Panc1 (cell line): ENCODE results near the gene PRR22. TPM values are rescaled to one million over a fixed set of nuclear protein-coding genes. Genes with fewer than 3 reads are reported as not detected.

ENCODE experiments used
- ATAC-seq: fragments of 200-7000 bp; cut with Tn5 transposase; 2 replicates; pipeline ENCODE4 v1.9.1; 2020; ENCODE audit warnings: mild to moderate bottlenecking, moderate library complexity
- BruUV-seq: library from RNA; stranded (reverse); fragments of 400-500 nt; replicated peaks from 2 replicates; lab custom pipeline; 2021; lab: Mats Ljungman, UMichigan
- CTCF ChIA-PET: fragments of 300-600 bp; sonication (Branson Sonifier 250); formaldehyde crosslinking; loops from one replicate; lab custom pipeline; 2022; ENCODE audit warnings: antibody characterized with exemption; lab: Charles Lee
- POLR2A ChIA-PET: fragments of 300-600 bp; sonication (Branson Sonifier 250); formaldehyde crosslinking; loops from one replicate; lab custom pipeline; 2022; ENCODE audit warnings: antibody characterized with exemption; lab: Charles Lee
- DNase-seq: peaks from one replicate; pipeline ENCODE4 v3.0.0-alpha.2; 2010; ENCODE audit warnings: low read depth, low spot score
- H3K27ac ChIP-seq: 2 replicates; pipeline ENCODE4 v1.5.1; 2011; ENCODE audit warnings: mild to moderate bottlenecking, low read length, inconsistent platforms
- H3K27me3 ChIP-seq: fragments of 200-500 bp; sonication (Bioruptor generic); 2 replicates; pipeline ENCODE4 v1.6.0; 2014; ENCODE audit warnings: low read length, inconsistent platforms; ENCODE audit not compliant: control insufficient read depth, insufficient read depth
- H3K36me3 ChIP-seq: fragments of 200-500 bp; sonication (Bioruptor generic); 2 replicates; pipeline ENCODE4 v1.5.1; 2014; ENCODE audit warnings: inconsistent platforms, mild to moderate bottlenecking, low read length, moderate library complexity; ENCODE audit not compliant: control insufficient read depth, insufficient read depth
- H3K4me1 ChIP-seq: 2 replicates; pipeline ENCODE4 v1.5.1; 2011; ENCODE audit warnings: inconsistent platforms, mild to moderate bottlenecking, low read length, moderate library complexity; ENCODE audit not compliant: control insufficient read depth, insufficient read depth
- H3K4me3 ChIP-seq, 2 experiments: 2 replicates each; pipeline ENCODE4 v1.5.1; 2011 to 2012; ENCODE audit warnings: low read depth in 2 of 2, low read length in 2 of 2, mild to moderate bottlenecking in 2 of 2, inconsistent platforms in 1 of 2, moderate library complexity in 1 of 2
- H3K9me3 ChIP-seq: fragments of 200-500 bp; sonication (Bioruptor generic); 2 replicates; pipeline ENCODE4 v1.5.1; 2014; ENCODE audit warnings: low read depth, mild to moderate bottlenecking, inconsistent platforms, low read length, moderate library complexity; ENCODE audit not compliant: control insufficient read depth, insufficient read depth
- CTCF ChIP-seq: fragments of 450-650 bp; IDR thresholded peaks from 2 replicates; pipeline ENCODE4 v1.5.1; 2017; ENCODE audit warnings: mild to moderate bottlenecking
- POLR2AphosphoS5 ChIP-seq: IDR thresholded peaks from 2 replicates; pipeline ENCODE4 v1.6.1; 2012; ENCODE audit warnings: mild to moderate bottlenecking, low read depth, low read length, moderate library complexity
- SIN3A ChIP-seq: IDR thresholded peaks from 2 replicates; pipeline ENCODE4 v1.6.1; 2012; ENCODE audit warnings: low read depth, mild to moderate bottlenecking, low read length, moderate library complexity, borderline replicate concordance; ENCODE audit not compliant: insufficient read depth
- TCF7L2 ChIP-seq: IDR thresholded peaks from 2 replicates; pipeline ENCODE4 v1.6.1; 2011; ENCODE audit warnings: mild to moderate bottlenecking, low read depth, low read length, inconsistent platforms
- in situ Hi-C: cut with HindIII; loops from 2 replicates; pipeline ENCODE4 v1.10.0; 2016; ENCODE audit warnings: low sequenced_read_pairs, low pct_unique_long_range_greater_than_20kb
- intact Hi-C: fragments of 100-400 bp; cut with micrococcal nuclease; formaldehyde crosslinking; loops from one replicate; pipeline ENCODE4 v1.10.0; 2022; ENCODE audit not compliant: unreplicated experiment
- total RNA-seq: library from RNA; stranded (reverse); gene quantifications from one replicate; pipeline ENCODE4 v1.2.1, GENCODE V29; 2021; ENCODE audit not compliant: unreplicated experiment
- TF ChIP-seq, protein P1 (sequence below), 2 experiments: IDR thresholded peaks; 2 replicates each; pipeline ENCODE4 v1.6.1; 2011 to 2012; ENCODE audit warnings: low read depth in 2 of 2, control low read depth in 1 of 2, low read length in 1 of 2, mild to moderate bottlenecking in 1 of 2, moderate library complexity in 1 of 2; ENCODE audit not compliant: insufficient read depth in 1 of 2

The PRR22 gene
- total RNA-seq, 1 experiment from 2014 or later, result 5.9 TPM

- DNase-seq (no peak), ATAC-seq (peak; percentile 55)
- in situ Hi-C loops, result no loop called here
- H3K27me3 ChIP-seq, result no peaks in the 10 kb centered on the region
- H3K4me1 ChIP-seq, result peaks cover 4% of the 10 kb centered on the region
- H3K27ac ChIP-seq, result no peak within 1 kb of the TSS
- H3K36me3 ChIP-seq, result no peaks in the 10 kb centered on the region
- ChIA-PET CTCF (interaction anchor here (0.5 to 1.3 kb wide), 8 partner anchors 11 to 245 kb away, joined by 3 to 6 read pairs (median 4); partner anchors contain the start of gene NDUFA11), POLR2A (no interaction called here)
- intact Hi-C loops, result loop anchor here (10.0 kb wide), 1 partner anchor 90 kb away; no protein-coding TSS in a partner anchor
- no peaks in the 10 kb centered on the region for H3K9me3 ChIP-seq
- no TSS peak for BruUV-seq
- peak within 1 kb of the TSS; percentile 30 to 54 for H3K4me3 ChIP-seq
- TF ChIP-seq SIN3A, result no peak
- TF ChIP-seq, protein P1, sequence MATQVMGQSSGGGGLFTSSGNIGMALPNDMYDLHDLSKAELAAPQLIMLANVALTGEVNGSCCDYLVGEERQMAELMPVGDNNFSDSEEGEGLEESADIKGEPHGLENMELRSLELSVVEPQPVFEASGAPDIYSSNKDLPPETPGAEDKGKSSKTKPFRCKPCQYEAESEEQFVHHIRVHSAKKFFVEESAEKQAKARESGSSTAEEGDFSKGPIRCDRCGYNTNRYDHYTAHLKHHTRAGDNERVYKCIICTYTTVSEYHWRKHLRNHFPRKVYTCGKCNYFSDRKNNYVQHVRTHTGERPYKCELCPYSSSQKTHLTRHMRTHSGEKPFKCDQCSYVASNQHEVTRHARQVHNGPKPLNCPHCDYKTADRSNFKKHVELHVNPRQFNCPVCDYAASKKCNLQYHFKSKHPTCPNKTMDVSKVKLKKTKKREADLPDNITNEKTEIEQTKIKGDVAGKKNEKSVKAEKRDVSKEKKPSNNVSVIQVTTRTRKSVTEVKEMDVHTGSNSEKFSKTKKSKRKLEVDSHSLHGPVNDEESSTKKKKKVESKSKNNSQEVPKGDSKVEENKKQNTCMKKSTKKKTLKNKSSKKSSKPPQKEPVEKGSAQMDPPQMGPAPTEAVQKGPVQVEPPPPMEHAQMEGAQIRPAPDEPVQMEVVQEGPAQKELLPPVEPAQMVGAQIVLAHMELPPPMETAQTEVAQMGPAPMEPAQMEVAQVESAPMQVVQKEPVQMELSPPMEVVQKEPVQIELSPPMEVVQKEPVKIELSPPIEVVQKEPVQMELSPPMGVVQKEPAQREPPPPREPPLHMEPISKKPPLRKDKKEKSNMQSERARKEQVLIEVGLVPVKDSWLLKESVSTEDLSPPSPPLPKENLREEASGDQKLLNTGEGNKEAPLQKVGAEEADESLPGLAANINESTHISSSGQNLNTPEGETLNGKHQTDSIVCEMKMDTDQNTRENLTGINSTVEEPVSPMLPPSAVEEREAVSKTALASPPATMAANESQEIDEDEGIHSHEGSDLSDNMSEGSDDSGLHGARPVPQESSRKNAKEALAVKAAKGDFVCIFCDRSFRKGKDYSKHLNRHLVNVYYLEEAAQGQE (IDR thresholded peaks at IDR 0.05; ENCODE audit: insufficient read depth in 1 of 2, low read depth in 2 of 2, low read length in 1 of 2), result no peak
- TF ChIP-seq TCF7L2, result no peak
- no peak for TF ChIP-seq CTCF
- no peak for TF ChIP-seq POLR2AphosphoS5
Measured at GRCh38 chr19:5804516-5805461, 20.2 kb upstream of the PRR22 start, which contains the start of gene NRTN. Gene NRTN (plus strand): TSS chr19:5805067. CDS start chr19:5824166, 19,099 bp downstream.

GRCh38 chr19:5803752-5804515 lies 19.4 kb upstream of the PRR22 start:
- intact Hi-C loops, result loop anchor here (10.0 kb wide), 1 partner anchor 91 kb away; no protein-coding TSS in a partner anchor
- H3K36me3 ChIP-seq, result no peaks in the 10 kb centered on the region
- H3K27me3 ChIP-seq, result no peaks in the 10 kb centered on the region
- CTCF ChIA-PET, result interaction anchor here (0.5 to 1.3 kb wide), 14 partner anchors 9 to 716 kb away, joined by 3 to 6 read pairs (median 4); partner anchors contain the start of gene NDUFA11
- TF ChIP-seq TCF7L2, result no peak
- peak; percentile 98 for TF ChIP-seq CTCF
- TF ChIP-seq SIN3A, result no peak
- TF ChIP-seq, protein P1 (IDR thresholded peaks at IDR 0.05; ENCODE audit: insufficient read depth in 1 of 2, low read depth in 2 of 2, low read length in 1 of 2), result no peak
- H3K4me1 ChIP-seq, result peaks cover 4% of the 10 kb centered on the region
- peak overlapping the region; percentile 30 to 54 for H3K4me3 ChIP-seq
- no peaks in the 10 kb centered on the region for H3K9me3 ChIP-seq
- no peak overlapping the region for H3K27ac ChIP-seq
- BruUV-seq, result no TSS peak
- in situ Hi-C loops, result no loop called here
- peak; percentile 91 for ATAC-seq
- POLR2A ChIA-PET, result no interaction called here
- DNase-seq, result peak; percentile 56
